T47D (cell line): ENCODE data around the gene NBPF20.
"Not testable (repeated sequence)": the region's sequence is repeated elsewhere in the genome, so short reads cannot be mapped to it uniquely, and the experiment has no call there.

ENCODE experiments used
- DNase-seq, 2 experiments: peaks; one replicate each; pipeline versions ENCODE4 v3.0.0 to v3.0.0-alpha.2; 2011 to 2012; ENCODE audit warnings: low read depth in 1 of 2, low spot score in 1 of 2
- JUND ChIP-seq: IDR thresholded peaks from 2 replicates; pipeline ENCODE4 v1.6.1; 2012; ENCODE audit warnings: low read depth
- in situ Hi-C: cut with HindIII; loops from 2 replicates; pipeline ENCODE4 v1.10.0; 2016; ENCODE audit warnings: low sequenced_read_pairs, low pct_unique_long_range_greater_than_20kb

Gene NBPF20, protein sequence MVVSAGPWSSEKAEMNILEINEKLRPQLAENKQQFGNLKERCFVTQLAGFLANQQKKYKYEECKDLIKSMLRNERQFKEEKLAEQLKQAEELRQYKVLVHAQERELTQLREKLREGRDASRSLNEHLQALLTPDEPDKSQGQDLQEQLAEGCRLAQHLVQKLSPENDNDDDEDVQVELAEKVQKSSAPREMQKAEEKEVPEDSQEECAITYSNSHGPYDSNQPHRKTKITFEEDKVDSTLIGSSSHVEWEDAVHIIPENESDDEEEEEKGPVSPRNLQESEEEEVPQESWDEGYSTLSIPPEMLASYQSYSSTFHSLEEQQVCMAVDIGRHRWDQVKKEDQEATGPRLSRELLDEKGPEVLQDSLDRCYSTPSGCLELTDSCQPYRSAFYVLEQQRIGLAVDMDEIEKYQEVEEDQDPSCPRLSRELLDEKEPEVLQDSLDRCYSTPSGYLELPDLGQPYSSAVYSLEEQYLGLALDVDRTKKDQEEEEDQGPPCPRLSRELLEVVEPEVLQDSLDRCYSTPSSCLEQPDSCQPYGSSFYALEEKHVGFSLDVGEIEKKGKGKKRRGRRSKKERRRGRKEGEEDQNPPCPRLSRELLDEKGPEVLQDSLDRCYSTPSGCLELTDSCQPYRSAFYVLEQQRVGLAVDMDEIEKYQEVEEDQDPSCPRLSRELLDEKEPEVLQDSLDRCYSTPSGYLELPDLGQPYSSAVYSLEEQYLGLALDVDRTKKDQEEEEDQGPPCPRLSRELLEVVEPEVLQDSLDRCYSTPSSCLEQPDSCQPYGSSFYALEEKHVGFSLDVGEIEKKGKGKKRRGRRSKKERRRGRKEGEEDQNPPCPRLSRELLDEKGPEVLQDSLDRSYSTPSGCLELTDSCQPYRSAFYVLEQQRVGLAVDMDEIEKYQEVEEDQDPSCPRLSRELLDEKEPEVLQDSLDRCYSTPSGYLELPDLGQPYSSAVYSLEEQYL (N-terminal part only)

DNA sequence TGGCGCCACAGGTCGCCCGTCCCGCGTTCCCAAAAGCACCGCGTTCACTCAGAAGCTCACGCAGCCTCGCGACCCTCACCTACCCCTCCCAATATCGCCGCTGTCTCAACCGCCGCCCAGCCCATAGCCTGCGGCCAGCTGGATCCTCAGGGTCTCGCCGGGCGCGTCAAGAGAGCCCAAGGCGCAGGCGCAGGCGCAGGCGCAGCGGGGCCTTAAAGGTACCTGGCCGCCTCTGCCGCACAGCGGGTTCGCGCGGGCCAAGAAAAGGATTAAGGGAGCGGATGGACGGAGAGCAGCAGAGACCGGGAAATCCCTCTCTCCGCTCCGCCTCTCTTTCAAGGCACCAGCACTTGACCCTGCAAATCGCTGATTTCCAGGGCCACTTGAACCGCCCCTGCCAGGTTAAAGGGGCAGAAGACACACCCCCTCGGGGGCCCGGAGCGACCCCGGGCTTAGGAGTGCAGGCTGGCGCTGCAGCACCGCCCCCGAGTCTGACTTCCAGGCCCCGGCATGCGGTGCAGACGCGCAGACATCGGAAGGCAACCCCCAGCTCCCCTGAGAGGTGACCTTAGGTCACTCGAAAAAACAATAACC lies at the start of gene NBPF20:
NBPF20 (minus strand) TSS at position 168 of the 594 bp plus-strand sequence. CDS start 20,331 bp downstream, outside the sequence.
- in situ Hi-C loops: no loop called here
- TF ChIP-seq JUND: no peak

DNA sequence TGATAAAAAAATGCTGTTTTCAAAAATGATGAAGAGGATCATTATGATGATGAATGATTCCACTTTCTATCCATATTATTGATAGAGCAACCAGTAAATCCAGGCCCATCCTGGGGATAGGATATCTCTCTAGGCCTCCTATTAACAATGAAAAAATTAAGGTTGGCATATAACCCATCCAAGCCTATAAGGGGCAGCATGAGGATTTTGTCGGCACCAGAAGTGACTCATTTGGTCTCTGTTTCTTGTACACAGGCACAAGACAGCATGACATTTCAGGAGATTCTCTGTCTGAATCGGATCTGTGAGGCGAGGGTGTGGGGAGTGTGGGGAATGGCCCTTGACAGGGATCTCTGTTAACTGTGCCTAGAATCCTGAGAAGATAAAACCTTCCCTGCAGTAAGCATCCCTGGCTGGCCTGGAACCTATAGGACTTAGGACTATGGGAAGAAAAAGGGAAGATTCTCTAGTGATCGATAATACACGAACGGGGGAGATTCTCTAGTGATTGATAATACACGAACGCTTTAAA lies 49.5 kb upstream of the NBPF20 start:
- in situ Hi-C loops, DNase-seq: not testable (repeated sequence)

More for the DNA sequence above, at the start of gene NBPF20:
- DNase-seq: peak; percentile 85 to 96

DNA sequence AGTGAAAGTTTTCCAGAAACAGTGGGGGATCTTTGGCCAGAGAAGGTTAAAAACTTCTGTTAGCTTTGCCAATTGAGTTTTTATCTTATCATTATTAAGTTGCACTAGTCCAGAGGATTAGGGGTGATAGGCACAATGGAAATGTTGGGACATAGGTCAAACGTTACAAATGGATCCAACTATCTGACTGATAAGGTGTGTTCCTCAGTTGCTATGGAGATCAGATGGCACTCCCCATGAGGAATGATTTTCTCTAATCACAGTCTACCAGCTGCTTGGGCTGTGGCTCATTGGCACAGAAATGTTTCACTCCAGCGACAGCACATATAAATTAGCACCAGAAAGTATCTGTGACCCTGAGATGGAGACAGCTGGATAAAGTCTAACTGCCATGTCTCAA lies 47.3 kb upstream of the NBPF20 start:
- in situ Hi-C loops, DNase-seq: not testable (repeated sequence)

DNA sequence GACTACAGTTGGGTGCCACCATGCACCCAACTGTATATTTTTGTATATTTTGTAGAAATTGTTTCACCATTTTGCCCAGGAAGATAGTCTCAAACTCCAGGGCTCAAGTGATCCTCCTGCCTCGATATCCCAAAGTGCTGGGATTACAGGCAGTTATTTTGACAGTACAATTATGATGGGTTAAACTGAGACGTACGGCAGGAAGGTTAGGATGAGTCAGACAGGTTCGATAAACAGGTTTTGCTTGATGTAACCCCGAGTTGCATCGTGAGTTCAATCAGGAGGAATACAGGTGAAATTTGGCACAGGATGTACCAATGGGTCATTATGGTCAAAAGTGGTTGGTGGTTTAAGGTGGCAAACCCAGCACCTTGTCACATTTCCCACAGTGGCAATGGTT lies 46.0 kb upstream of the NBPF20 start:
- DNase-seq: peak in 1 of 2 experiments; percentile 2
- in situ Hi-C loops: not testable (repeated sequence)

DNA sequence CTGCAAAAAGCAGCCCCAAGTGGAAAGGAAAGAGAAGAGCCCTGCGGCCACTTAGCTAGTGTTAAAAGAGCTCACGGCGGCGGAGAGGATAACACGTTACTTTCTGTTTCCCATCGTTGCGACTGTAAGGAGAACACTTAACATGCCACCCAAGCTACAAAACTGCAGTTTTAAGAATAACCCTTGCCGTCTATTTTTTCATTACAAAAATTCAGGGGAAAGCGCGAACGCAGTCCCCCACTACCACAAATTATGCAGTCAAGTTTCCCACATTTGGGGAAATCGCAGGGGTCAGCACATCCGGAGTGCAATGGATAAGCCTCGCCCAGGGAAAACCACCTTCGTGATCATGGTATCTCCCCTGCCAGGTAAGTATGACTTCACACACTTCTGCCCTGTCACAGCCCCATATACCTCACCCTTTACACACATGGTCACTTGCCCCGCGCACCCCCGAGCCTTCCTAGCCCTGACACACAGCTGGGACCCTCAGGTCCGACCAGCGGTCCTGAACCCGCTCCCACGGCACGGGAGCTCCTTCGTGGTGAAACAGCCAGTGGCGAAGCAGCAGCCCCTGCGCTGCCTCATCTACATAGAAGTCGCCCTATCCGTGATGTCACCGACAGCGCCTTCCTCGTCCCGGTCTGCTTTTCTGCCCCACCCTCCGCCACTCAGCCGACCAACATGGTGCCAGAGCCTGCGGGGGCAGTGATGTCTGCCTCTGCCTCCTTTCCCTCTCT lies 40.2 kb upstream of the NBPF20 start:
- peak; percentile 91 for TF ChIP-seq JUND
- in situ Hi-C loops: not testable (repeated sequence)
- peak; percentile 28 to 99 for DNase-seq

DNA sequence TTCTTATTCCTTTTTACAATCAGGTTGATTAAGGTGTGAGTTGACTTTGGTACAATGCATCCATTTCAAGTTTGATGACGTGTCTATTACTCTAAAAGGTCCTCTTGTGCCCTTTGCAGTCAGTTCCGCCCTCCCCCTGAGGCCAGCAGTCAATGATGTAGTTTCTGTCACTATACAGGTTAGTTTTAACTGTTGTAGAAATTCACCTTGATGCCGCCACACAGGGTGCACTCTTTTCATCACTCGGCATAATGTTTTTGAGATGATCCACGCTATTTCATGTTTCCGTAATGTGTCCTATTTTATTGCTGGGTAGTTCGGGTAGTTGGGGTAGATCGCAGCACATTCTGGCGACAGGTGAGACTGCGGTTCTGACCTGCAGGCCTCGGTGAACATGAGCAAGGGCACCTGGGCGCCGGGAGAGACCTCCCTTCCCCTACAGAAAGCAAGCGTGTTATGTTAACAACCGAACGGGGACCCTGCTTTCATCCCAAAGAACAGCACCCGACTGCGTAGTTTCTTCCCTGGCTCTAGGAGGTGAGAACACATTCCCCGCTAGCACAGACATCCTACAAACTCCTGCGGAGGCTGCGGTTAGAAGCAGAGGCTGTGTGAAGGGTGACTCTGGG lies 39.4 kb upstream of the NBPF20 start:
- DNase-seq, in situ Hi-C loops: not testable (repeated sequence)

DNA sequence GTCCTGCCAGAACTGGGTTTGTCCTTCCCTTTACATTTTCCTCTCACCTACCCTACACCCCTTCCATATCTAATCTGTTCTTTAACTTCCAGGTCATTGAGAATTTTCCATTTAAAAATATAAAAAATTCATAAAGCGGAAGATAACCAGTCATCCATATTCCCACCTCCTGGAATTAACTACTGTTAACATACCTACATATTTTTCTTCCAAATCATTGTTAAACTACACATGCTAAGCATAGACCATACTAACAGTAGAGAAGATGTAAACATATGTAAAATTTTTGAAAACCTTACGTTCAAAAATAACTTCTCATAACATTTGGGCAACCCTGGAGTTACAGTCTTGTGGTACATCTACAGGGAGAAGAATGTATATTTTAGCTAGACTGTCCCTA lies 38.6 kb upstream of the NBPF20 start:
- in situ Hi-C loops, DNase-seq: not testable (repeated sequence)

DNA sequence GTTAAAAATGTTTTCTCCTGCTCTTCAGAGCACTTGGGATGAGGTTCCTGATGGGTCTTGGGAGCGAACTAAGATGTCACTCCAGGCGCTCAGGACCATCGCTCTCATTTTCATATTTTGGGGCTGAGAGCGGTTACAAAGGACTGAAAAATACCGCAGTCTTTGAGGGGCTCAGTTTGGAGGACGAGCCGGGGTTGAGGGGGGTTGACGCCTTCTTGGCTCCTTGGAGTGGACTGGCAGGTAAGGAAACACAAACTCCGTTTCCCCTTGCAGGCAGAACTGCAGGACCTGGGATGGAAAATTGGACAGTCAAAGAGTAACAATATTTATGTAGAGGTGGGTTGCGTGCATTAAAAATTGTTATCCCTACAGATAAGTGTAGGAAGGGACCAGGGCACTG lies 35.3 kb upstream of the NBPF20 start:
- in situ Hi-C loops, DNase-seq: not testable (repeated sequence)

DNA sequence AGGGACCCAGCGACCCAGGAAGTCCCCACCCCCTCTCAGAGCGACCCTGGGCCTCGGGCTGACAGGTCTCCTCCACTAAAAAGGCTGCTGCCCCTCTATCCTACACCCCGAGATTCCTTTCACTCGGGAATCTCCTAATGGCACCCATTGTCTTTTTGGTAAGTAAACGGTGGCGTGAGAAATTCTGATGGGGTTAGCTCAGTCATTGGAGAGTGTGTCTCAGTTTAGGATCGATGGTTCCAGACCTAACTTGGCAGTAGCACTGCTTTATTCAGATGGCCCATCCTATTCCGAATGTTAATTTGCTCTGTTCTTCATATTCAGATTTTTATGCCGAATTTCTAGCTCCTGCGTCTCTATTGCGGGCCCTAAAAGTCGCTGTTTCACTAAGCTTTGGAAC lies 34.6 kb upstream of the NBPF20 start:
- DNase-seq, in situ Hi-C loops: not testable (repeated sequence)

DNA sequence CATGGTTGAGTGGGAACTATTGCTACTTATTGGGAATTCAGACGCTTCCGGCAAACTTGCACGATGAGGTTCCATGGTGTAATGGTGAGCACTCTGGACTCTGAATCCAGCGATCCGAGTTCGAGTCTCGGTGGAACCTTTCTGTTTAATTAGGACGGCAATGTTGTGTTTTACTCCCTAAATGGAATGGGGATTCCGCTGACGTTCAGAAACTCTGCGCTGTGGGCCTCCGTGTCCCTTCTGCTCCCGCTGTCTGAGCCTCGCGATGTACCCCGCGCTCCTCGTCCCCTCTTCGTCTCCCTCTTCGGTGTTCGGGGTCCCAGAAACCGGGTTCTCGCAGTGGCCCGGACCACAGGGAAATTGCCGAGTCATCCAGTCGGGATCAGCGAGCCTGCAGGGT lies 34.2 kb upstream of the NBPF20 start:
- in situ Hi-C loops, DNase-seq: not testable (repeated sequence)

DNA sequence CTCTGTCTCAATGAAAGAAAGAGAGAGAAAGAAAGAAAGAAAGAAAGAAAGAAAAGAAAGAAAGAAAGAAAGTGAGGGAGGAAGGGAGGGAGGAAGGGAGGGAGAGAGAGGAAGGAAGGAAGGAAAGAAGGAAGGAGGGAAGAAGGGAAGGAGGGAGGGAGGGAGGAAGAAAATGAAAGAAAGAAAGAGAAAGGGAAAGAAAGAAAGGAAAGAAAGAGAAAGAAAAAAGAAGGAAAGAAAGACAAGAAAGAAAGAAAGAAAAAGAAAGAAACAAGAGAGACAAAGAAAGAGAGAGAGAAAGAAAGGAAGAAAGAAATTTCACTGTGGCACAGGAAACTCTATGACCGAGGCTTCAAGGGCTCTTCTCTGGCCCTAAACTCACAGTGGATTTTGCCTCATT lies 33.7 kb upstream of the NBPF20 start:
- DNase-seq, in situ Hi-C loops: not testable (repeated sequence)

DNA sequence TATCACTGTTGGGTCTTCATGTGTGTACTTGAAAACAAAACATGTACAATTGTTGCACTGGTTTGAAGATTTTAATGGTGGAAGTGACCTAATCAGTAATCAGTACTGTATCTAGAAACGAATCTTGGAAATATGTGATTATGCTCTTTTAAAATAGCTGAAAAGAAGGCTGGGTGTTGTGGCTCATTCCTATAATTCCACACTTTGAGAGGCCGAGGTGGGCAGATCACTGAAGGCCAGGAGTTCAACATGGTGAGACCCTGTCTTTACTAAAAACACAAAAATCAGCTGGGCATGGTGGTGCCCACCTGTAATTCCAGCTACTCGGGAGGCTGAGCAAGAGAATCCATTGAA lies 29.4 kb upstream of the NBPF20 start:
- DNase-seq, in situ Hi-C loops: not testable (repeated sequence)

DNA sequence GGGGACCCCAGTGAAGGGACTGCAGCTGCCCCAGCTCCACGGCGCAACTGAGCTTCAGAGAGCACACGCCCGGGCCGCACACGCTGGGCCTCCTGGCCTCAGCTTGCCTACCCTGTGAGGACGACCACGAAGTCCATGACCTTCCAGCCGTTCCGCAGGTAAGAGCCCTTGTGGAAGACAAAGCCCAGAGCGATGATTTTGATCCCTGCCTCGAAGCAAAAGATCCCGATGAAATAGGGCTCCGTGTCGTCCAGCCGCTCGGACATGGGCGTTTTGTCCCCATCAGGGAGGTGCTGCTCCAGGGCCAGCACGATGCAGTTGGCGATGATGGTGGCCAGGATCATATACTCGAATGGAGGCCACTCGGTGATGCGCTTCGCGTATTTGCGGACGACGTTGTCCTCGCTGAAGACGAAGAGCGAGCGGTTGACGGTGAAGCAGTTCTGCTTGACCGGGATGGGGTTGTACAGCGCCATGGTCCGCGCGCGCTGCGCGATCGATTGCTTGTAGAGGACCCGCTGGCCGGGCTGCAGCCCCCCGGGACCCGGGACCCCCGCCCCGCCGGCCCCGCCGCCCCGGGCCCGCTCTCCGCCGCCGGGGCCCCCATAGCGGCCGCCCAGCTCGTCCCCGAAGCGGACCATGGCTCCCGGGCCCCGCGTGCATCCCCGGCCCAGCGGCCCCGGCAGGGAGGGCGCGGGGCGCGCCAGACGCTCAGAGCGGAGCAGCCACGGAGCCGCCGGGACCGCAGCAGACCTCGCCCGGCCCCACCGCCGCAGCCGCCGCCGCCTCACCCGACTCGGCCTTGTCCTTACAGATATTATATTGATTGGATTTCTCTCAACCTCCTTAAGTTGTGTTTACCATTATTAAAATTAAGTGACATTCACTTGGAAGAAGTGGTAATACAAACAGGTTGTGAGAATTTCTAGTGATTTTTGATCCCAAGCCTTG lies 28.7 kb upstream of the NBPF20 start:
- DNase-seq, in situ Hi-C loops: not testable (repeated sequence)

DNA sequence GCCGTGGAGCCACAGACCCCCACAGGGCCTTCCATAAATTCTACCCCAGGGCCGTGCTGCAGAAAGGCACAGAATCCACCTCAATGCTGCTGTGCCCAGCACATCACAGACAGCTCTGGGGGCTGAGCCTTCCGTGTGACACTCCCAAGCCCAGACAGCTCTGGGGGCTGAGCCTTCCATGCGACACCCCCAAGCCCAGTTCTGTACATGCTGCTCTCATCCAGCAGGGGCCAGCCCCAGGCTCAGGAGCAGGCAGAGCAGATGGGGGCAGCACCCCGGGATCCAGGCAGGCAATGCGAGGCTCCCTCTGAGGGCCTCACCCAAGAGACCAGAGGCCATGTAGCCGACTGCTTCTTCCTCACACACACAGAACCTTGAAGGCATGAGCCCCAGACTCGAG lies 27.1 kb upstream of the NBPF20 start:
- DNase-seq, in situ Hi-C loops: not testable (repeated sequence)

DNA sequence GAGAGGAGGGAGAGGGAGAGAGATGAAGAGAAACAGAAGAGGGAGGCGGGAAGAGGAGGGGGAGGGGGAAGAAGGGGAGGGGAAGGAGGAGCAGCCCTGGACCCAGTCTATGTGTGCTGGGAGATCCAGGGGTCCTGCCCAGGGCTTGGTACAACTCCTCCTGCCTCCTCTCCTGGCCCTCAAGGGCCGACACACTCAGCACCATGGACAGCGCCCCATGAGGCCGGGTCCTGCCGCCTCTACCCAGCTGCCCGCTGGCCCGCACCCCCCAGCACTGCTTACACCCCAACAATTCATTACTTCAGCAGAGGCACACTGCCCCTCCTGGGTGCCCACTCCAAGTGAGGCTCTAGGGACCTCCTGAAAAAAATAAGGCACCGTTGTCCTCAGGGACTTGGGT lies 26.5 kb upstream of the NBPF20 start:
- in situ Hi-C loops: not testable (repeated sequence)
- peak in 1 of 2 experiments; percentile 48 for DNase-seq

DNA sequence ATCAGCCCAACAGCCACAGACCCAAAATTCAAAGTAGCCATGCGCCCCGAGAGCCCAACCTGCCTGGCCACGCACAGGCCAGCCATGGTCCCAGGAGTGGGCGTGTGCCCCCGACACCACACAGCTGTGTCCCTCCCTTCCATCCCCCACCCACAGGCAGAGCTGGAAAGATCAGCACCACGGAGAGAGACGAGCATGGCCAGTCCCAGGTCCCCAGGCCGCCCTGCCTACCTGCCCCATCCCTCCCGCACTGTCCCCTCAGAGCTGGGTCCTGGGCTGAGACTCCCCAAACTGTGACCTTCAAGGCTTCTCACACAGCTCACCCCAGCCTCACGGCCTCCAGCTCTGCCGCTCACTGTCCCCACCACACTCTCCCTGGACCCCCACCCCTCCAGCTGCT lies 19.8 kb upstream of the NBPF20 start:
- peak in 1 of 2 experiments; percentile 10 for DNase-seq
- in situ Hi-C loops: not testable (repeated sequence)
